Tibial artery (tissue), 4 donors: ENCODE data around the gene SAYSD1.

Source experiments
- DNase-seq, 2 donors: peaks; one replicate each; pipeline ENCODE4 v3.0.0-alpha.2; 2019
- H3K27ac ChIP-seq, 2 donors: fragments of 200-600 bp; sonication (generic) in 1 of 2; 1 replicate in 1 of 2; 2 replicates in 1 of 2; pipeline ENCODE4 v1.5.1; 2018 to 2019; ENCODE audit warnings: mild to moderate bottlenecking in 1 of 2
- H3K27me3 ChIP-seq, 2 donors: fragments of 200-600 bp; sonication (generic) in 1 of 2; one replicate each; pipeline versions ENCODE4 v1.5.1 to v1.6.0; 2016 to 2019
- H3K36me3 ChIP-seq, 3 donors: fragments of 200-600 bp; sonication (generic) in 2 of 3; one replicate each; pipeline ENCODE4 v1.5.1; 2016 to 2019; ENCODE audit warnings: mild to moderate bottlenecking in 2 of 3
- H3K4me1 ChIP-seq, 4 donors: fragments of 200-600 bp; sonication (generic) in 2 of 4; 1 replicate in 3 of 4; 2 replicates in 1 of 4; pipeline ENCODE4 v1.5.1; 2016 to 2019
- H3K4me3 ChIP-seq, 2 donors: fragments of 200-600 bp; sonication (generic) in 1 of 2; 1 replicate in 1 of 2; 2 replicates in 1 of 2; pipeline ENCODE4 v1.5.1; 2018 to 2019; ENCODE audit warnings: mild to moderate bottlenecking in 2 of 2
- H3K9me3 ChIP-seq, 3 donors: fragments of 200-600 bp; sonication (generic) in 1 of 3; one replicate each; pipeline ENCODE4 v1.5.1; 2016 to 2019
- CTCF ChIP-seq, 2 experiments: fragments of 200-600 bp in 1 of 2; fragments of 450-650 bp in 1 of 2; IDR thresholded peaks; one replicate each; pipeline ENCODE4 v1.5.1; 2017 to 2019; ENCODE audit warnings: antibody characterized with exemption in 2 of 2, mild to moderate bottlenecking in 1 of 2, moderate library complexity in 1 of 2
- intact Hi-C: fragments of 100-400 bp; cut with DNase I; formaldehyde crosslinking; loops from one replicate; pipeline ENCODE4 v1.15.0; 2023; ENCODE audit warnings: low total_unique reads

The SAYSD1 gene

GRCh38 chr6:39100358-39100757, 14.6 kb downstream of the SAYSD1 start:
- Histone ChIP-seq H3K4me3 (no peak overlapping the region), H3K27ac (no peak overlapping the region), H3K4me1 (peaks cover 0 to 11% (median 0%) of the 10 kb centered on the region in 4 donors), H3K27me3 (no peaks in the 10 kb centered on the region), H3K36me3 (peaks cover 13 to 21% (median 18%) of the 10 kb centered on the region in 3 donors), H3K9me3 (no peaks in the 10 kb centered on the region)
- no peak for DNase-seq
- intact Hi-C loops: no loop called here
- no peak for TF ChIP-seq CTCF (IDR thresholded peaks at IDR 0.05)

GRCh38 chr6:39095578-39095977, 19.4 kb downstream of the SAYSD1 start:
- Histone ChIP-seq H3K9me3 (no peaks in the 10 kb centered on the region), H3K27ac (no peak overlapping the region), H3K4me1 (no peaks in the 10 kb centered on the region), H3K36me3 (no peaks in the 10 kb centered on the region), H3K27me3 (no peaks in the 10 kb centered on the region), H3K4me3 (no peak overlapping the region)
- TF ChIP-seq CTCF (IDR thresholded peaks at IDR 0.05): no peak
- DNase-seq: no peak
- intact Hi-C loops: no loop called here

- no peak for DNase-seq
- Histone ChIP-seq H3K9me3 (no peaks in the 10 kb centered on the region), H3K4me3 (no peak overlapping the region), H3K4me1 (peaks cover 0 to 12% (median 7%) of the 10 kb centered on the region in 4 donors), H3K36me3 (no peaks in the 10 kb centered on the region), H3K27me3 (no peaks in the 10 kb centered on the region), H3K27ac (no peak overlapping the region)
- no peak for TF ChIP-seq CTCF (IDR thresholded peaks at IDR 0.05)
- intact Hi-C loops: no loop called here
Measured at GRCh38 chr6:39093149-39093708, 21.8 kb downstream of the SAYSD1 start.

- H3K9me3 ChIP-seq: no peaks in the 10 kb centered on the region
- peaks cover 0 to 21% (median 10%) of the 10 kb centered on the region in 4 donors for H3K4me1 ChIP-seq
- no peak for DNase-seq
- no peak overlapping the region for H3K27ac ChIP-seq
- no peak overlapping the region for H3K4me3 ChIP-seq
- intact Hi-C loops: no loop called here
- H3K36me3 ChIP-seq: no peaks in the 10 kb centered on the region
- TF ChIP-seq CTCF (IDR thresholded peaks at IDR 0.05): no peak
- H3K27me3 ChIP-seq: no peaks in the 10 kb centered on the region
Measured at GRCh38 chr6:39092124-39092523, 22.9 kb downstream of the SAYSD1 start.

GRCh38 chr6:39091220-39091619, 23.8 kb downstream of the SAYSD1 start:
- H3K4me1 ChIP-seq: peaks cover 0 to 30% (median 15%) of the 10 kb centered on the region in 4 donors
- no peak overlapping the region for H3K4me3 ChIP-seq
- H3K36me3 ChIP-seq: no peaks in the 10 kb centered on the region
- intact Hi-C loops: no loop called here
- no peaks in the 10 kb centered on the region for H3K9me3 ChIP-seq
- DNase-seq: no peak
- H3K27me3 ChIP-seq: no peaks in the 10 kb centered on the region
- no peak overlapping the region for H3K27ac ChIP-seq
- no peak for TF ChIP-seq CTCF (IDR thresholded peaks at IDR 0.05)

- no peaks in the 10 kb centered on the region for H3K27me3 ChIP-seq
- intact Hi-C loops: no loop called here
Measured at GRCh38 chr6:39090036-39090435, 24.9 kb downstream of the SAYSD1 start.

More at GRCh38 chr6:39090036-39090435, 24.9 kb downstream of the SAYSD1 start:
- H3K9me3 ChIP-seq: no peaks in the 10 kb centered on the region
- no peak overlapping the region for H3K4me3 ChIP-seq
- DNase-seq: no peak
- H3K36me3 ChIP-seq: no peaks in the 10 kb centered on the region
- no peak overlapping the region for H3K27ac ChIP-seq
- peaks cover 0 to 34% (median 17%) of the 10 kb centered on the region in 4 donors for H3K4me1 ChIP-seq
- TF ChIP-seq CTCF (IDR thresholded peaks at IDR 0.05): no peak
